ENCODE data around the gene TAC4.
A peak's percentile ranks its signal among the peaks of the same experiment; 100 is the strongest.
"Not testable (repeated sequence)": the region's sequence is repeated elsewhere in the genome, so short reads cannot be mapped to it uniquely, and the experiment has no call there.

TAC4 gene

GRCh38 chr17:49843774-49844350 lies 4.0 kb downstream of the TAC4 start:
- no peak for DNase-seq (ENCODE audit: low read depth, low spot score)

- no peak for DNase-seq (ENCODE audit: low read depth, low spot score)
Observed at GRCh38 chr17:49842846-49843245, 5.0 kb downstream of the TAC4 start.

GRCh38 chr17:49842371-49842770 lies 5.5 kb downstream of the TAC4 start:
- DNase-seq (ENCODE audit: low read depth, low spot score): no peak

GRCh38 chr17:49841548-49841947 lies 6.3 kb downstream of the TAC4 start:
- no peak for DNase-seq (ENCODE audit: low read depth, low spot score)

- no peak for DNase-seq (ENCODE audit: low read depth, low spot score)
Observed at GRCh38 chr17:49839455-49839854, 8.4 kb downstream of the TAC4 start.

GRCh38 chr17:49836111-49837030 lies 11.5 kb downstream of the TAC4 start:
- DNase-seq (ENCODE audit: low read depth, low spot score): no peak

- no peak for DNase-seq (ENCODE audit: low read depth, low spot score)
Observed at GRCh38 chr17:49835472-49835871, 12.4 kb downstream of the TAC4 start.

- DNase-seq (ENCODE audit: low read depth, low spot score): no peak
Observed at GRCh38 chr17:49834118-49834743, 13.6 kb downstream of the TAC4 start.

GRCh38 chr17:49832840-49833599 lies 14.8 kb downstream of the TAC4 start:
- no peak for DNase-seq (ENCODE audit: low read depth, low spot score)

- no peak for DNase-seq (ENCODE audit: low read depth, low spot score)
Observed at GRCh38 chr17:49830605-49831004, 17.3 kb downstream of the TAC4 start.

GRCh38 chr17:49829026-49829425 lies 18.8 kb downstream of the TAC4 start:
- no peak for DNase-seq (ENCODE audit: low read depth, low spot score)

- DNase-seq (ENCODE audit: low read depth, low spot score): not testable (repeated sequence)
Observed at GRCh38 chr17:49828325-49828724, 19.5 kb downstream of the TAC4 start.

- DNase-seq (ENCODE audit: low read depth, low spot score): no peak
Observed at GRCh38 chr17:49825645-49826044, 22.2 kb downstream of the TAC4 start.

- DNase-seq (ENCODE audit: low read depth, low spot score): no peak
Observed at GRCh38 chr17:49823614-49824013, 24.3 kb downstream of the TAC4 start.

GRCh38 chr17:49822829-49823228 lies 25.0 kb downstream of the TAC4 start:
- no peak for DNase-seq (ENCODE audit: low read depth, low spot score)

- no peak for DNase-seq (ENCODE audit: low read depth, low spot score)
Observed at GRCh38 chr17:49821916-49822315, 26.0 kb downstream of the TAC4 start.

- no peak for DNase-seq (ENCODE audit: low read depth, low spot score)
Observed at GRCh38 chr17:49821466-49821865, 26.4 kb downstream of the TAC4 start.

- DNase-seq (ENCODE audit: low read depth, low spot score): no peak
Observed at GRCh38 chr17:49820773-49821172, 27.1 kb downstream of the TAC4 start.

GRCh38 chr17:49819651-49820050 lies 28.2 kb downstream of the TAC4 start:
- DNase-seq (ENCODE audit: low read depth, low spot score): no peak

- no peak for DNase-seq (ENCODE audit: low read depth, low spot score)
Observed at GRCh38 chr17:49819138-49819537, 28.7 kb downstream of the TAC4 start.

- no peak for DNase-seq (ENCODE audit: low read depth, low spot score)
Observed at GRCh38 chr17:49817993-49818392, 29.9 kb downstream of the TAC4 start.

- DNase-seq (ENCODE audit: low read depth, low spot score): peak; percentile 70
Observed at GRCh38 chr17:49815761-49816281, 32.0 kb downstream of the TAC4 start.
